Endodermal cell (in vitro differentiated cells): ENCODE data around the gene SLC24A1. TPM values are rescaled to one million over a fixed set of nuclear protein-coding genes. Genes with fewer than 3 reads are reported as not detected.

Experiments
- DNase-seq: peaks from one replicate; pipeline ENCODE4 v3.0.0-alpha.2; 2017
- H3K27ac ChIP-seq: 2 replicates; pipeline ENCODE4 v1.5.1; 2013; ENCODE audit warnings: mild to moderate bottlenecking, low read depth, low read length, moderate library complexity
- H3K27me3 ChIP-seq: 2 replicates; pipeline ENCODE4 v1.6.1; 2013; ENCODE audit warnings: mild to moderate bottlenecking, low read length, moderate library complexity; ENCODE audit not compliant: insufficient read depth, control insufficient read depth, poor library complexity, severe bottlenecking
- H3K36me3 ChIP-seq: 2 replicates; pipeline ENCODE4 v1.7.0; 2013; ENCODE audit warnings: mild to moderate bottlenecking, low read length, moderate library complexity; ENCODE audit not compliant: control insufficient read depth, insufficient read depth
- H3K4me1 ChIP-seq: one replicate; pipeline ENCODE4 v1.7.0; 2013; ENCODE audit warnings: low read length; ENCODE audit not compliant: control insufficient read depth, insufficient read depth
- H3K4me3 ChIP-seq: 2 replicates; pipeline ENCODE4 v1.5.1; 2013; ENCODE audit warnings: mild to moderate bottlenecking, low read length, moderate library complexity
- H3K9ac ChIP-seq: 2 replicates; pipeline ENCODE4 v1.6.1; 2013; ENCODE audit warnings: mild to moderate bottlenecking, low read length, moderate library complexity; ENCODE audit not compliant: poor library complexity, severe bottlenecking; ENCODE audit errors: extremely low read depth
- H3K9me3 ChIP-seq: 2 replicates; pipeline ENCODE4 v1.6.1; 2013; ENCODE audit warnings: mild to moderate bottlenecking, low read length, moderate library complexity; ENCODE audit not compliant: control insufficient read depth
- H3K27ac Mint-ChIP-seq: 2 replicates; pipeline ENCODE4 v1.8.0; 2020; ENCODE audit warnings: mixed read lengths
- H3K27me3 Mint-ChIP-seq: 2 replicates; pipeline ENCODE4 v1.8.0; 2021; ENCODE audit warnings: mild to moderate bottlenecking, mixed read lengths; ENCODE audit not compliant: insufficient read depth
- H3K36me3 Mint-ChIP-seq: 2 replicates; pipeline ENCODE4 v1.8.0; 2020; ENCODE audit warnings: low read depth, mixed read lengths
- H3K4me1 Mint-ChIP-seq: 2 replicates; pipeline ENCODE4 v1.8.0; 2020; ENCODE audit warnings: mixed read lengths
- H3K4me3 Mint-ChIP-seq: 2 replicates; pipeline ENCODE4 v1.8.0; 2020; ENCODE audit warnings: mild to moderate bottlenecking, moderate library complexity, mixed read lengths
- H3K9me3 Mint-ChIP-seq: 2 replicates; pipeline ENCODE4 v1.8.0; 2020; ENCODE audit warnings: mild to moderate bottlenecking, mixed read lengths
- WGBS, 2 experiments: methylation state at CpG; one replicate each; pipeline versions ENCODE4 v1.1.5 to v1.1.7; 2013; ENCODE audit warnings: missing lambda C conversion rate in 2 of 2, mixed read lengths in 1 of 2; ENCODE audit not compliant: insufficient coverage in 1 of 2, insufficient read length in 1 of 2; 5-methylcytosine and 5-hydroxymethylcytosine counted together
- total RNA-seq, 2 donors: library from RNA; stranded (reverse); fragmentation: NEBNext Ultra II Directional in 1 of 2; extraction: Animal tissue kit (Norgen Biotek cat#: 25700) in 1 of 2; gene quantifications; 2 replicates in 1 of 2; 3 replicates in 1 of 2; pipeline ENCODE4 v1.2.1, GENCODE V29; 2021
- TF ChIP-seq, protein P1 (sequence below): fragments of 200-600 bp; sonication (generic); conservative IDR thresholded peaks from 2 replicates; pipeline ENCODE4 v1.5.0; 2021; ENCODE audit warnings: antibody characterized with exemption, mild to moderate bottlenecking

The SLC24A1 gene
- total RNA-seq, 2 donors from 2014 or later: 12.0 to 14.2 TPM

DNA sequence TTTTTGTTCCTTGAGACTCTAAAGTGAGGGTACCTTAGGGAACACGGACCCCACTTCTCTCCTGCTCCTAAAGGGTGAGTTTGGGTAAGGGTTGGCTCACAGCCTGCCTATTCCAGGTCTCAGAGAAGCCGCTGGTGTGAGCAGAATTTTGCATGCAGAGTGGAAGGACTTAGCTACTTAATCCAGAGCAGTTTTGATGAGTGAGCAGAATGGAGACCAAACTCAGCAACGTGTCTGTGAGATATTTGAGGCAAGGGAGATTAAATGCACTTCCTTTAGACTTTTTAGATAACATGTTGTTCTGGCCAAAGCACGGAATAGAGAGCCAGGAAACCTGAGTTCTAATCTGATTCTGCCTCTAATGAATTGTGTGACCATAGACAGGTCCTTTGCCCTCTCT lies 5.1 kb downstream of the SLC24A1 start:
- Mint-ChIP-seq H3K27ac (no peak overlapping the region), H3K36me3 (peaks cover 10% of the 10 kb centered on the region), H3K4me3 (no peak overlapping the region), H3K27me3 (peaks cover 14% of the 10 kb centered on the region), H3K4me1 (peaks cover 6% of the 10 kb centered on the region), H3K9me3 (no peaks in the 10 kb centered on the region)
- Histone ChIP-seq H3K9ac (no peak overlapping the region), H3K36me3 (no peaks in the 10 kb centered on the region), H3K27ac (no peak overlapping the region), H3K4me3 (no peak overlapping the region), H3K9me3 (no peaks in the 10 kb centered on the region), H3K4me1 (no peaks in the 10 kb centered on the region), H3K27me3 (peaks cover 18% of the 10 kb centered on the region)
- TF ChIP-seq, protein P1, sequence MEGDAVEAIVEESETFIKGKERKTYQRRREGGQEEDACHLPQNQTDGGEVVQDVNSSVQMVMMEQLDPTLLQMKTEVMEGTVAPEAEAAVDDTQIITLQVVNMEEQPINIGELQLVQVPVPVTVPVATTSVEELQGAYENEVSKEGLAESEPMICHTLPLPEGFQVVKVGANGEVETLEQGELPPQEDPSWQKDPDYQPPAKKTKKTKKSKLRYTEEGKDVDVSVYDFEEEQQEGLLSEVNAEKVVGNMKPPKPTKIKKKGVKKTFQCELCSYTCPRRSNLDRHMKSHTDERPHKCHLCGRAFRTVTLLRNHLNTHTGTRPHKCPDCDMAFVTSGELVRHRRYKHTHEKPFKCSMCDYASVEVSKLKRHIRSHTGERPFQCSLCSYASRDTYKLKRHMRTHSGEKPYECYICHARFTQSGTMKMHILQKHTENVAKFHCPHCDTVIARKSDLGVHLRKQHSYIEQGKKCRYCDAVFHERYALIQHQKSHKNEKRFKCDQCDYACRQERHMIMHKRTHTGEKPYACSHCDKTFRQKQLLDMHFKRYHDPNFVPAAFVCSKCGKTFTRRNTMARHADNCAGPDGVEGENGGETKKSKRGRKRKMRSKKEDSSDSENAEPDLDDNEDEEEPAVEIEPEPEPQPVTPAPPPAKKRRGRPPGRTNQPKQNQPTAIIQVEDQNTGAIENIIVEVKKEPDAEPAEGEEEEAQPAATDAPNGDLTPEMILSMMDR: no peak
- no peak for DNase-seq
- 83% methylated on average over 4 of the region's 4 CpGs for WGBS, 2 experiments

DNA sequence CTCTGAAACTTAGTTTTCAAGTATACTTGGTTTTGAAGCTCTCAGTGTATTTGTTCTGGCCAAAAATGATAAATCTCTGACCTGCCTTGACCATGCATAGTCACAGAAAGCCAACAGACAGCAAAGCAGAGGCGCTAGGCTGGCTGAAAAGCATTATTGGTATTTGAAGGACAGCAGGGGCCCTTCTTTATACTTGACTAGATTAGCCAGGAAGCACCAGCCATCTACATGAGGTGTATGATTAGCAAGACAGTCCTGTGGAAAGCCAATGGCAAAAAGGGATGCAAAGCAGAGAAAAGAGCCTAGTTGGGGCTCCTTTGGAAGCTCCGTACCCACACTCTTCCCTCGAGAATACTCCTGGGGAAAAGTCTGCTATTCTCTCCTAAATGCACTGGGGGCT lies 7.8 kb downstream of the SLC24A1 start:
- H3K36me3 Mint-ChIP-seq: peaks cover 8% of the 10 kb centered on the region
- peaks cover 18% of the 10 kb centered on the region for H3K27me3 Mint-ChIP-seq
- Histone ChIP-seq H3K27me3 (peaks cover 17% of the 10 kb centered on the region), H3K9me3 (no peaks in the 10 kb centered on the region), H3K4me1 (peaks cover 4% of the 10 kb centered on the region), H3K27ac (no peak overlapping the region), H3K36me3 (no peaks in the 10 kb centered on the region), H3K9ac (no peak overlapping the region), H3K4me3 (no peak overlapping the region)
- H3K9me3 Mint-ChIP-seq: no peaks in the 10 kb centered on the region
- no peak overlapping the region for H3K27ac Mint-ChIP-seq
- TF ChIP-seq, protein P1: no peak
- no peak for DNase-seq
- peaks cover 22% of the 10 kb centered on the region for H3K4me1 Mint-ChIP-seq
- no peak overlapping the region for H3K4me3 Mint-ChIP-seq
- 79 to 96% methylated on average over 2 to 3 of the region's 3 CpGs for WGBS, 2 experiments

DNA sequence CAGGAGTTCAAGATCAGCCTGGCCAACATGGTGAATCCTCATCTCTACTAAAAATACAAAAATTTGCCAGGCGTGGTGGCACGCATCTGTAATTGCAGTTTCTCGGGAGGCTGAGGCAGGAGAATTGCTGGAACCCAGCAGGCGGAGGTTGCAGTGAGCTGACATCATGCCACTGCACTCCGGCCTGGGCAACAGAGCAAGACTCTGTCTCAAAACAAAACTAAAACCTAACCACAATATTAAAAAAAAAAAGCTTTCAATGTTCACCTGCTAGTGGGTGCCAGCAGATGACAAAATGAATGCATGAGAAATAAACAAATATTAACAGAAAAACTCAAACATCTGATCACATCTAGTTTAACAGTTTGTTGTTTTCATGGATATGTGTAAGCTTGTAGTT lies 9.0 kb downstream of the SLC24A1 start:
- Mint-ChIP-seq H3K36me3 (no peaks in the 10 kb centered on the region), H3K4me1 (peaks cover 22% of the 10 kb centered on the region), H3K27ac (no peak overlapping the region), H3K27me3 (peaks cover 13% of the 10 kb centered on the region), H3K9me3 (no peaks in the 10 kb centered on the region), H3K4me3 (no peak overlapping the region)
- Histone ChIP-seq H3K4me1 (peaks cover 4% of the 10 kb centered on the region), H3K27me3 (peaks cover 17% of the 10 kb centered on the region), H3K4me3 (no peak overlapping the region), H3K36me3 (no peaks in the 10 kb centered on the region), H3K9ac (no peak overlapping the region), H3K9me3 (no peaks in the 10 kb centered on the region), H3K27ac (no peak overlapping the region)
- DNase-seq: no peak
- WGBS, 2 experiments: 86 to 94% methylated on average over 4 to 5 of the region's 5 CpGs
- TF ChIP-seq, protein P1: no peak
